HUDEP-2 (cell line): Measurements from ENCODE around the gene PIK3R4.

Experiments
- DNase-seq, 76 experiments: peaks; one replicate each; lab custom pipeline; 2025; ENCODE audit not compliant: unreplicated experiment in 76 of 76; lab: John Stamatoyannopoulos, UW

Gene PIK3R4

DNA sequence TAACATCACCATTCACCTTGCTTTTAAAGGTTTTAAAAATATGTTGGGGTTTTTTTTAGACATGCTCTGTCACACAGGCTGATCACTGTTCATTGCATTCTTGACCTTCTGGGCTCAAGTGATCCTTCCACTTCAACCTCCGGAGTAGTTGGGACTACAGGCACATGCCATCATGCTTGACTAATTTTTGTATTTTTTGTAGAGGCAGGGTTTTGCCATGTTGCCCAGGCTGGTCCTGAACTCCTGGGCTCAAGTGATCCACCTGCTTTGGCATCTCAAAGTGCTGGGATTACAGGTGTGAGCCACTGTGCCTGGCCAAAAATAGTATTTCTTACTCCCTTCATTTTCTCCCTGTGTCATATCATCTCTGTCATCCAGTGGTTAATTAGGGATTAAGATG, 101.4 kb downstream of the PIK3R4 start:
- no peak for DNase-seq

DNA sequence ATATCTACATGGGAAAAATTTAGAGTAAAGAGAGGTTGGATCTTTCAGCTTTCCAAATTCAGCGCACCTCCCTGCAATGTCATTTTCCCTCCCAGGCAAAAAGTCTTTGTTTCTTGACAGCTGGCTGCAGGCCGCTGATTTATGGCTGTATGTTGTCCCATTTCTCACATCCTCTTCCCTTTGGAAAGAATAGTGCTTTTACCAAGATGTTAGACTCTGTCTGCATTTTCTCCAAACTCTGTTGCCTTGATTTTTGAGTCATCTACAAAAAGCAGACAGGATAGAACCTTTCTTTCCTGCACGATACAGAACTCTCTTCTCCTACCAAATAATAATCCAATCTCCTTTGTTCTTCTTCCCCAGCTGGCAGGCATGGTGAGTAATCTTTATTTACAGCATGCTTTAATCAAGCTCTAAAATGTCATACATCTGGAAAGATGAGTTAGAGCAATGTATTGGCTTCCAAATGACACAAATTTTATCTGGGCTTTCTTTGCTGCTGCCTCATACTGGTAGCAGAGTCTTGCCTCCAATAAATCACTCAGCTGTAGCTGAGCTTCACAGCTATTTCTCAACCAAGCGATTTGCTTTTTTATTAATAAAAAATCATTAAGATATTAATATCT, 101.9 kb downstream of the PIK3R4 start:
- no peak for DNase-seq

DNA sequence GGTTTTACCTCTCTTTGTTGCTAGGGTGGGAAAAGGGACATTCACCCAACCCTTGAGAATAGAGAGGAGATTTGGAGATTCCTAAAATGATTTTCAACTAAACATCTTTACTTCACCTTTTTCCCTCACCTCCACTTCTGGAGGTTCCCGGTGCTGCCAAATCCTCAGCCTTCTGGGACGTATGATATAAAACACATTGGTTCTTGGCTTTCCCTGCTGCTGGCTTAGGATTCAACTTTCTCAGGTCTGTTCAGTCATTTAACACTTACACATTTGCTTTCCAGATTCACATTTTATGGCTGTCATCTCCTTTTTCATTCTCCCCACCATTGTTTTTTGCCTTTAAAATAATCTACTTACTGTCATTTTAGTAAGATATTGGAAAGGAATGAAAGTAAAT, 106.6 kb downstream of the PIK3R4 start:
- DNase-seq, result no peak

DNA sequence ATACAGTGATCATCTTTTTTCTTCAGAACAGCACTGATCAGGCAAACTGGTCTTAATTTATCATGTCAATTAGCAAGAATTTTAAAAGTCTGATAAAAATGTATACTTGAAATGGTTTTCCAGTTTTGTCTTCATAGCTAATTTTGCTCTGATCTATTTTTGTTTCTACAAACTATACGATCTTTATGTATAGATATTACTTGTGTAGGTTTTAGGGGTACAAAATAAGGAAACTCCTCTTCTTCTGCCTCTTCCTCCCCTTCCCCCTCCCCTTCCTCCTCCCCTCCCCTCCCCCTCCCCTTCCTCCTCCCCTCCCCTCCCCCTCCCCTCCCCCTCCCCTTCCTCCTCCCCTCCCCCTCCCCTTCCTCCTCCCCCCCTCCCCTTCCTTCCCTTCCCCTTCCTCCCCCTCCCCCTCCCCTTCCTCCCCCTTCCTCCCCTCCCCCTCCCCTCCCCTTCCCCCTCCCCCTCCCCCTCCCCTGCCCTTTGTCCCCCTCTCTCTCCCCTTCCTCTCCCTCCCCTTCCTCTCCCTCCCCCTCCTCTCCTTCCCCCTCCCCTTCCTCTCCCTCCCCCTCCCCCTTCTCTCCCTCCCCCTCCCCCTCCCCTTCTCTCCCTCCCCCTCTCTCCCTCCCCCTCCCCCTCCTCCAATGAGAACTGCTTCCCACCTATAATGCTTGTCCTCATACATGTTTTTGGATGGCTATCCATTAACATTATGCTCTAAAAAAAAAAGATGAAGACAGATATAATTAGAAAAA, 110.0 kb downstream of the PIK3R4 start:
- no peak for DNase-seq

DNA sequence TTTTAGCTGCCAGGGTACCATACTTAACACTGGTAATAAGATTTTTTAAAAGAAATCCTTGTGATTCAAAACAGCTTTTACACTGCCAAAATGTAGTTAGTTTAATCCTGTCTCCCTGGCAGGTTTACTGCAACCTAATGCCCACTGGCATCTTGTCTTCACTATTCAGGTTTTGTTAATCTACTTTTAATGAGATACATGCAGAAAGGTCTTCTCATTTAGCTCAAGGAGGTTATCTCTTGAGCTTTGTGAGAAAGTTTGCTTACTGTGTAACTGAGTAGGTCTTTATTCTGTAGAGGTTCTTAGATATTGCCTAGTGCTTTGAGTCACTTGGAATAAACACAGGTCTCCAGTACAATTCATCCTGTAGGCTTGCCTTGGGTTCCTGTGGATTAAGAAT, 110.7 kb downstream of the PIK3R4 start:
- no peak for DNase-seq

DNA sequence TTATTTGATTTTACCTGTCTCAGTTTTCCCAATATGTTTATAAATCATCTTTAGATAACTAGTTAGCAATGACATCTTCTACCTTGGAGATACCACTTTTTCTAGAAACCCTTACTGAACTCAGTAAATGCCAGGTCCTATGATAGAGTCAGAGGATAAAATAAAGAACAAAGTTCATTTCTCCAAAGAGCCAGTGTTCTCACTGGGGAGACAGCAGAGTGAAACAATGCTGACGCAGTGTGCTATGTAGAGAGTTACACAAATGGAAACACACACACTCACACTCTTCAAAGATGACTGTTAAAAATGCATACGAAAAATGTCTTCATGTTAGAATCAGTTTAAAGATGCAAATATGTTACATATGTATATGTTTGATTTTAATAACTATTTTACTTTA, 111.3 kb downstream of the PIK3R4 start:
- DNase-seq, result no peak
